Activated CD4-positive, alpha-beta T cell treated with anti-CD3 and anti-CD28 coated beads for 24 hours (primary cell): ENCODE data around the gene PKIG.

Experiments used
- DNase-seq, 2 donors: peaks; one replicate each; pipeline ENCODE4 v3.0.0-alpha.2; 2020; ENCODE audit warnings: low read depth in 2 of 2

The PKIG gene

DNA sequence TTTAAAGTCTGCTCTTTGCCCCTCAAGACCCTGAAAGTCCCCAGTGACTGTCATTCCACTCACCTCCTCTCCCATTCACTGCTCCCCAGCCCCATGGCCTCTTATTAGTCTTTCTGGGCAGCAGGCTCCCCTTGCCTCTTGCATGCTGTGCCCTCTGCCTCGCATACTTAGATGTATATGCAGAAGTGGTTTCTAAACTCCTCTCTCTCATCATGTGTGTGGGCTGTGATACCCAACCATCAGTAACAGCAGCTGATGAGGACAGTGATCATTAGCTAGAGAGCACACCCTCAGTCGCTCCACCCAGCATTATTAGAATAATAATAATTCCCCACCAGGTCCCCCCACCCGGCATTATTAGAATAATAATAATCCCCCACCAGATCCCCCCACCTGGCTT, 14.5 kb downstream of the PKIG start:
- no peak for DNase-seq

DNA sequence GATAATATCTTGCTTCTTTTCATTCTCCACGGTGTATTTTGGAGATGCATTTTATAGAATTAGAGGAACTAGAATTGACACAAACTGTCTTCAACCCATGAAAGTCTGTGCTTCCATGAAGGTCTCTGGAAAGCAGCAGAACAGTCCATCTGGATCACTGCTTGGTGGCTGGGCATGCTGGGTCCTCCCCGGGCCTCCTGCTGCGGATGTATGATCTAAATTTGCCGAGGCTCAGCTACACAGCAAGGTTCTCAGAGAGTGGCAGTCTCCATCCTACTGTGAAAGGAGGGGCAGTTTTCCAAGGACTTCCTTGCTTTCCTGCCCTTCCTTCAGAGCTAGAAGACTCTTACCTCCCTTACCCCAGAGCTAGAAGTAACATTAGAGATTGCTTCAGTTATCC, 15.1 kb downstream of the PKIG start:
- DNase-seq, result no peak

DNA sequence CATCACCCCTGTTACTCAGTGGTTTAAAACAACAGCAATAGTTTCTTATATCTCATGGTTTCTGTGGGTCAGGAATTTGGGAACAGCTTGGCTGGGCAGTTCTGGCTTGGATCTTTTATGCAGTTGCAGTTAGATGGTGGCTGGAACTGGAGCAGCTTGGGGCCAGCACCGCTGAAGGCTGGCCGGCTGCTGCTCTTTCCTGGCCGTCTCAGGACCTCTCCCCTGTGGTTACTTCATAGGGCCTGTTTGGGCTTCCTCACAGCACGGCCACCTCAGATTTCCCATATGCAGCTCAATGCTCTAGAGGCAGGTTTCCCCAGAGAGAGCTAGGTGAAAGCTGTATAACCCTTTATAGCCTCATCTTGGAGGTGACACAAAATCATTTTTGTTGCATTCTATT, 15.6 kb downstream of the PKIG start:
- DNase-seq, result no peak

DNA sequence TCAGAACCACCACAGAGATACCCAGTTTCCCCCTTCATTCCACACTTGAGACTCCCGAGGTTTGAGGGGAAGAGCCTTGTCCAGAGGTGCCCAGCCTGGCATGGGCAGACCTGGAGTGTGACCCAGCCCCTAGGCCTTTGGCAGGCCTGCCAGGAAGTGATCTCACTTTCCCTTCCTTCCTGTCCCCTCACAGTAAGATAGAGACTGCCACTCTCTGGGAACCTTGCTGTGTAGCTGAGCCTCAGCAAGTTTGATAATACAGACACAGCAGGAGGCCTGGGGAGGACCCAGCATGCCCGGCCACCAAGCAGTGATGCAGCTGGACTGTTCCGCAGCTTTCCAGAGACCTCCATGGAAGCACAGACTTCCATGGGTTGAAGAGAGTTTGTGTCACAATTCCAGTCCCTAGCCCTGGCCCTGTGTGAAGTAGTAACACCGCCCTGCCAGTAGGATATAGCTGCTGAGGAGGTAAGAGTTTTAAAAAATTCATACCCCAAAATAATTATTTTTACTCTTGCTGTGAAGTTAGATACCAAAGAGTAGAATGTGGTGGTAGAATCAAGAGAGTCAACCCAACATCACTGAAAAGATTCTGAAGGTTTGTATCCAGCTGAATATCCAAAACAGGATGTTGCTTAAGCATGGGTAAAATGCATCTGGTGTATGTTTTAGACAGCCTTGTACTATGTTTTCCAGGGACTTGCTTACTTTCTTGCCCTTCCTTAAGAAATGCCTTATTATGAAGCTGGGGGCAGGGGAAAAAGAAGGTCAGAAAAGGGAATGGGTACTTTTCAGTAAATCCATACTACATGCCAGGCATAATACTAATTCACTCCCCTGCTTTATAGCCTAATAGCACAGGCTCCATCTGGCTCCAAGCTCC, 16.3 kb downstream of the PKIG start:
- DNase-seq, result no peak

DNA sequence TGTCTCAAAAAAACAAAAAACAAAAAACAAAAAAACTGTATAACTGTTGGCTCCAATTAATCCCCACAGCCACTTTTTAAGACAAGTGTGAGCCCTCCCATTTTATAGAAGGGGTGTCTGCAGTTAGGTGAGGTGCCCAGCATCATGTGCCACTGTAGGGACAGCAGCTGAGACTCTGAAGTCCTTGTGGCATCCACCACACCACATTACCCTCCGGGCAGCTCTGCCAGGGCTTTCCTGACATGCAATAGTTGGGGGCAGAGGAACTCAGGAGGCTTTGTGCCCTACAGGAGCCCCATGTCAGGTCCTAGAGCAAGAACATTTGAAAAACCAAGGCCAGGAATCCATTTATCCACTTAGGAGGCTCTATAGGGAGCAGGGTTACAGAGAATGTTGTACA, 17.3 kb downstream of the PKIG start:
- no peak for DNase-seq

DNA sequence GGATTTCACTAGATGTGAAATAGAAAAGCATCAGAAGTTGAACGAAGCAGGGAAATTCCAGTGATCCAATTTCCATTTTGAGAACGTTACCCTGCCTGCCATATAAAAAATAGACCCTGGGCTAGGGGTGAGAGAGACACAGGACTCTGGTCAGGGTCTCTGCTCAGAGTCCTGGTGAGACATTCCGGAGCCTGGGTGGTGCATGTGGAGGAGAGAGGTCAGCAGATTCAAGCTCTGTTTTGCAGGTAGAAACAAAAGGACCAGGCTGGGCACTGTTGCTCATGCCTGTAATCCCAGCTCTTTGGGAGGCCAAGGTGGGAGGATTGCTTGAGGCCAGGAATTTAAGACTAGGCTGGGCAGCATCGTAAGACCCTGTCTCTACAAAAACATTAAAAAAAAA, 17.9 kb downstream of the PKIG start:
- no peak for DNase-seq

DNA sequence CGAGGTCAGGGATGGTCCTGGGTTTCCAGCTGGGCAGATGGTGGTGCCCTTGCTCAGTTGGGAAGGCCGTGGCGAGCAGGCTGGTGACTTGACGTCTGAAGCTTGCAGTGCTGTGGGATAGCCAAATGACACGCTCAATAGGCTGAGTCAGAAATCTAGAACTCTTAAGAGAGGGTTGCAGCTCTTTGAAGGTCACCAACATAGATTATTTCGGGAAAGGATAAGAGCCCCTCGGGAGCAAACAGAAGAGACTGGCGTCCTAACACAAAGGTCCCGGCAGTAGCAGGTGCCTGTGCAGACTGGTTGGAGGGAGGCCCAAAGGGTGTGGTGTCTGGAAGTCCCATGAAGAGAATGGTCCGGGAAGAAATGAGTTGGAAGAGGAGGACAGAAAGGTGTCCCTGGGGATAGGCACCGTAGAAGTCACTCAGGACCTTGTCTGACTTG, 18.4 kb downstream of the PKIG start:
- DNase-seq, result no peak

DNA sequence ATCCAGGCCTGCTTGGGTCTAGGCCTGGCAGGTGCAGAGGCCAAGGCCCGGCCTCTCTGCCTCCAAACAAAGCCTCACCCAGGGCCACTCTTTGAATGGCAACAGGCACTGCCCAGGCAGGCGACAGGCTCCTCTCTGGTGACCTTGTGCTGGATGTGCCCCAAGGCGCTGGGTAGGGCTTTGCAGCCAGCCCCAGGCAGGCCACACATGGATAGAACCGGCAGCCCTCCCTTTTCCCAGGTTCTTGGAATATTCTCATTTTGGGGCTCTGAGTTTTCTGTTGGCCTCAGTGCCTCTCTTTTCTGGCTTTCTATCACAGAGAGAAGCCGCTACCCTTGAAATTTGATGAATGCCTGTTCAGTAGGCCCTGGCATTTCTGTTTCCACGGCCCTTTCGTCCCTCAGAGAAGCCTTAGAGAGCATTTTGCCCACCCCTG, 18.9 kb downstream of the PKIG start:
- no peak for DNase-seq

DNA sequence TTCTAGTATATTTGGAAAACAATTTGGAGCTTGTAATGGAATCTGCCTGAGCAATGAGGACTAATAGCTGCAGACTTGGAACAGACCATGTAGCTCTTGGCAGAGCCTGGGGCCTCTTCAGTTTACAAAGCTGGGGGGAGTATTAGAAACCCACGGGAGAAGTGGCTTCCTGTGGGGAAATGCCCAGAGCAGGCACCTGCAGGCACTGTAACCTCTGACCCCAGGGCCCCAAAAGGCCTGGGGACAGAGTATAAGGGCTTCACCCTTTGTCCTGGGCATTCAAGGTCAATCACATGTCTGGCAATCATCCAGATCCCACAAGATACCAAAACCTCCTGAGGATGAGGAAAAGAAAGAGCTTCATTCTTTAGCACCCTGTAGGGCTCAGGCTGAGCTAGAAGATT, 19.4 kb downstream of the PKIG start:
- DNase-seq, result no peak

DNA sequence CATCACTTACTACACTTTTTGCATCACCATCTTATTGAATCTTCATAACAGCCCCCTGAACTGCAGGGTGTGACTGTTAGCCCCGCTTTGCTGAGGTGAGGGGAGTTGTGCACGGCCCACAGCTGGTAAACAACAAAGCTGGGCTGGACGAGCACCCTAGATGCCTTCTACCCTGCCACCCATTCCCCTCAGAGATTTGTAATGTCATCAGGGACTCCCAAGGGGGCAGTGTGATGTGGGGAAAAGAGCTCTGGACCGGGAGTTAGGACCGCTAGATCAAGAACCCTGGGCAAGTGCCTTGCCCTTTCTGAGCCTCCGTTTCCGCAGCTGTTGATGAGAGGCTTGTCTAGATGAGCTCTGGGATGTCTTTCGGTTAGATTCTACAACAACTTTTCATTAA, 20.9 kb downstream of the PKIG start:
- DNase-seq, result no peak

DNA sequence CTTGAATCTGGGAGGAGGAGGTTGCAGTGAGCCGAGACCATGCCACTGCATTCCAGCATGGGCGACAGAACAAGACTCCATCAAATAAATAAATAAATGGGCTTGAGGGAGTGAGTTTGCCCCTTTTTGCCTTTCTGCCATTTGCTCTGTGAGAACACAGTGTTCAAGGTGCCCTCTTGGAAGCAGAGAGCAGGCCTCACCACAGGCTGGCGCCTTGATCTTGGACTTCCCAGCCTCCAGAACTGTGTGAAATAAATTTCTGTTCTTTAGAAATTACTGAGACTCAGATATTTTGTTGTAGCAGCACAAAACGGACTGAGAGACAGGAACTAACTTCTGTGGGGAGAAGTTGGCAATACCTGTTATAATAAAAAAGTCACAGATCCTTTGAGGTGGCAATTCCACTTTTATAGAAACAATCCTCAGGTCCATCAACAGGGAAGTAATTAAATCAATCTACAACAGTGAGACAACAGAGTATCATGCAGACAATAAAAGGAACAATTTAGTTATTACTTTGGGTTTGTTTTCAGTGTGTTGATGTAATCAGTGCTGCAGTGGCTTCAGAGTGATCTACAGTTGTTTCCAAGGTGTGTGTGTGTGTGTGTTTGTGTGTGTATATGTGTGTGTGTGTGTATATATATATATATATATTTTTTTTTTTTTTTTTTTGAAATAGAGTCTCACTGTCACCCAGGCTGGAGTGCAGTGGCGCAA, 24.5 kb downstream of the PKIG start:
- no peak for DNase-seq

DNA sequence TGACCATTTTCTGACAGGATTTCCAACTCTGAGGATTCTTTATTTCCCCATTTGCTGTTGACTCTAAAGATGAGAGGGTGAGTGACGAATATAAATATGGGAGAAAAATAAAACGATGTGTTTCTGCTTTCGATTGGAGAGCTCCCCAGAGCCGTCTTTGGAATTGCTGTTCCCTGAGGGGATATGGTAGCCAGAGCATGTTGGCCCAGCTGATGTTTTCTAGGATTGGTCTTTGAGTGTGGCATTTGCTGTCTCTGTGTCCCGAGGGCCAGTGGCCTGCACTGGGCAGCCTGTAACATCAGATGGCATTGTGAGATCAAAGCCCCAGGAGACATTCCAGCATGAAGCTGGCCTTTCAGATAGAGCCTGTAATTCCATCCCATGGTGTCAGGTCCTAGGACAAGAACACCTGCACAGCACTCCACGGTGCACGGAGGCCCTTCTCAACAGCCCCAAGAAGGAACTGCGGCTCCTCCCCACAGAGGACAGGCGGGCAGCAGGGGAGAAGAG, 26.7 kb downstream of the PKIG start:
- no peak for DNase-seq

DNA sequence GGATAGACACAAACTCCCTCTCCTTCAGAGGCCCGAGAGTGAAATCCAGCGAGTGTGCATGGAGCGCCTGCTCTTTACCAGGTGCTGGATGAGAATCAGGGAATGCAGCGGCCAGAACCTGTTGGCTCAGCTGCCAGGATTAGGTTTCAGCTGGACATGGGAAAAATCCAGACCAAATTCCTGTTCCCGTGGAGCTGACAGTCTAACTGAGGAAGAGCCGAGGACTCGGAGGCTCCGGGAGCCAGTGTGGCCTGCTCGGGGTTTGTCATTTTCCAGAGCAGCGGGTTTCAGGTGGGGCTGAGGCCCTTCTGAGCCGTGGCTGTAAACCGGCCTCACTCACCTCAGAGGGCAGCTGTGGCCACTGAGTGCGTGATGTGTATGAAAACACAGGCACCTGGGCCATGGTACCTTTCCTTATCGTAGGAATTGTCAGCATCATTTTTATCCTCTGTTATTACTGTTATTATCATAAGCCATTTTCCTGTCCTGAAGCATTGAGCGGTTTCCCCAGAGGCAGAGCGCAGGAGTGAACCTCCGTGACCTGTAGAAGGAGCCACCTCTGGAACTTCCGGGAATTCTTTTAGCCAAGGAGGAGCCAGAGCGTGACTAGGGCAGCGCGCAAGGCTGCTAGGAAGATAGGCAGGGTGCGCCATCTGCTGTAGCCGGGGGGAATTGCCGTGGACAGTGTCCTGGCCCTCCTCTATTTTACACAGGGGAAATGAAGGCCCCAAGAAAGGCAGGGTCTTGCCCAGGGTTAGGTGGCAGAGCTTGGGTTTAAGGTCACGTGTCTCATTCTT, 27.3 kb downstream of the PKIG start:
- DNase-seq, result peak; percentile 81 to 84

DNA sequence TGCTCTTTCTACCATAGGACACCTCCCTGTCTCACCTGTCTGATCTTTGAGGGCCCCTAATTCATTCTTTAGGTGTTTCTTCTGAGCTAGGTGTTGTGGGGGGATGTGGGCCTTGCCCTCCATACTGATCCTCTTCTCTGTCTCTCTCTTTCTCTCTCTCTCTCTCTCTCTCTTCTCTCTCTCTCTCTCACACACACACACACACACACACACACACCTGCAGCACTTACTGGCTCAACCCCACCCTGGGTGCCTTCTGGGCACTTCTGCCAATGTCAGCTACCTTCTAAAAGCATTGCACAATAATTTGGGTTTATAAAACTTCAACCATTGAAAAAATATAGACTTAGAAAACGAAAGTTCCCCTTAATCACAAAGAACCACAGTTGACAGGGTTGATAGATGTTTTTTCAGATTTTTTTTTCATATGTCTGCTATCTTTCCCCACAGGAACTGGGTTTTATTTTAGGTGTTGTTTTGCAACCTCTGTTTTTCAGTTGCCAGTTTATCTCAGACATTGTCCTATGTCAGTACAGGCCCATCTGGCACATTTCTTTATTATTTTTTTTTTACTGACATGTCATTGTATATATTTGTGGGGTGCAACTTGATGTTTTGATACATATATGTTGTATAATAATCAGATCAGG, 28.1 kb downstream of the PKIG start:
- DNase-seq, result no peak

DNA sequence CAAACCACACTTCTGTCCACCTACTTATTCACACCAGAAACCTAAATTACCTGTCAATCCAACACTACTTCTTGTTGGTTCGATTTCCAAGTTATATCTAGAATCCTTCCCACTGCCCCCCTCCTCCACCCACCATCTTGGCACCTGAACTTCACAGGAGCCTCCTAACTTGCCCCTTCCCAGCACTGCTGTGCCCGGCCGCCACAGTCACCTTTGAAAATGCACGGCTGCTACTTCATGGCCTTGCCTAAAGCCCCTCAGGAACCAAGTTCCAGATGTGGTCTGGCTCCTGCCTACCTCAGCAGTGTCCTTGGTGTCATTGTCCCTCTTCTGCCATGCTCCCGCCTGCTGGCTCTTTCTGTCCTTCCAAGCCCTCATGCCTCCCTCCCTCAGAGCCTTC, 31.2 kb downstream of the PKIG start:
- no peak for DNase-seq

DNA sequence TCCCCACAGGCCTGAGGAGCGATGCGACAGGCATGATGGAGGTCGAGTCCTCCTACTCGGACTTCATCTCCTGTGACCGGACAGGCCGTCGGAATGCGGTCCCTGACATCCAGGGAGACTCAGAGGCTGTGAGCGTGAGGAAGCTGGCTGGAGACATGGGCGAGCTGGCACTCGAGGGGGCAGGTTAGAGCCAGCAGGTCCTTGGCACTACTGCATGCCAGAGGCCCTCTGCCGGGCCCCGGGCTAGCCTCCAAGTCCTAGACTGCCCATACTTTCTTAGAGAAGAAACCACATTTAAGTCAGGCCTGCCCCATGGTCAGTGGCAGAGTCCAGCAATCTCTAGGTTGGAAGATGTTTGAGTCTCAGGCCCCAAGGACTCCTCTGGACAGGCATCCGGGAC, 32.1 kb downstream of the PKIG start:
- DNase-seq, result no peak

DNA sequence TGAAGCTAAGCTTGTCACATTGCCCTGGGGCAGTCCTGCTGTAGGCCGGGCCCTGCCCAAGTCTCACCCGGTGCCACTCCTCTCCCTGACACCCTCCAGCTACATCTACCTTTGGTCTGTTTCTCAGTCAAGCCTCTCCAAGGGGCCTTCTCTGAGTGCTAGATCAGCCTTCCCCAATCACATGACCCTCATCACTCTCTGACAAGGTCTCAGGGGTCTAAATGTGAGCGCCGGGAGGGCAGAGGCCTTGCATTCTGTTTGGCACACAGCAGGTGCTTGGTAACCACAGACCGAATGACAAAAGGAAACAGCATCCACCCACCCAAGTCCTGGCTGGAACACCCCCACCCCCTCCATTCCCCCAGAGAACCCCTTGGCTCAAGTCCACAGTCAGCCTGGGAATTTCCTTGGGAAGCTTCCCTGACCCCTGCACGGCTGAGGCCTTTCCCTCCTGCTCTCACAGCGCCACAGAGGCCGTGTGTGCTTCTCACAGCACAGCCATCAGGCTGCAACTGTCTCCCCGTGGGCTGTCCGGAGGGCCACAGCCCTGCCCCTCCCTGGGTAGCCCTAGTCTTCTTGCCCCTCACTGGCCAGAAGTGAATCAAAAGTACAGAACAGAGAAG, 32.9 kb downstream of the PKIG start:
- no peak for DNase-seq

DNA sequence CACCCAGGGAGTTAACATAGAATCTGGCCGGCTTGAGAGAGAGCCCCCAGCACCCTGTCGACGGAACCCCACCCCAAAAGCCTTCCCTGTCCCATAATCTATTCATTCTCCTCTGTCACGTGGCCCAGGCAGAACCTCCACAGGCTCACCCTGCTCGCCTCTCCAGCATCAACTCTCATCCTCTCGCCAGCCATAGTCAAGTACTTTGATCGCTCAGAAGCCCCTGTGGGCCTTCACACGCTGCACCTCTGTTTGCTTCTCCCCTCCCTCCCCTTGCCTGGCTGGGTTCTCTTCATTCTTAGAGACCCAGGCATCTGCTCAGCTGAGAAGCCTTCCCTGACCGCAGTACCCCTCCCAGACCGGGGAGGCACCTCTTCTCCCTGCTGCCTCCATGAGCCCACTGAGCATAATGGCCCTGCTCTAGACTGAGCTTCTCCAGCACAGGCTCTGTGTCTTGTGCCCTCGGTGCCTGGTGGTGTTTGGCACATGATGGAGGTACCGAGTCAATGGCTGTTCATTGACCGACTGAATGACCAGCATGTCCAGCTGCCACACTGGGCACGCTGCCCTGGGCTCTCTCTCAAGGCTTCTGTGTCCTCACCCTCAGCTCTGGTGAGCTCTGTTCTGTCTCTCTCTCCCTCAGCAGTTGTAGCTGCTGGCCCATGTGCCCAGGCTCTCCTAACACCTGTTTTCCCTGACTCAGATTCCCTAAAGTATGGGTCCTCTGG, 33.7 kb downstream of the PKIG start:
- no peak for DNase-seq

DNA sequence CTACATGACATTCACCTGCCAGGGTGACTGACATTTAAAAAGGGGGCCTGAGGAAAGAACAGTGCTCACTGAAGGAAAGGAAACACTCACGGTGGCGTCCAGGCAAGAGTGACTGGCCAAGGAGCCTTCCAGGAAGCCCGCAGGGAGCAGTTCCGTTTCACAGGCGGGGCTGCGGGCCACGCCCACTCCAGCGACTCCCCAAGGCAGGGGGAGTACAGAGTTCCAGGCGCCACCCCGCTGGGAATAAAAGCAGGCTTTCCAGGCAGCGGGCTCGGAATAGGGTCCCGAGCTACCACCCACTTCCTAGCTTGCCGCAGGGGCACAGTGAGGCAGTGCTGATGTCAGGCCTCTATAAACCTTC, 34.2 kb downstream of the PKIG start:
- no peak for DNase-seq

DNA sequence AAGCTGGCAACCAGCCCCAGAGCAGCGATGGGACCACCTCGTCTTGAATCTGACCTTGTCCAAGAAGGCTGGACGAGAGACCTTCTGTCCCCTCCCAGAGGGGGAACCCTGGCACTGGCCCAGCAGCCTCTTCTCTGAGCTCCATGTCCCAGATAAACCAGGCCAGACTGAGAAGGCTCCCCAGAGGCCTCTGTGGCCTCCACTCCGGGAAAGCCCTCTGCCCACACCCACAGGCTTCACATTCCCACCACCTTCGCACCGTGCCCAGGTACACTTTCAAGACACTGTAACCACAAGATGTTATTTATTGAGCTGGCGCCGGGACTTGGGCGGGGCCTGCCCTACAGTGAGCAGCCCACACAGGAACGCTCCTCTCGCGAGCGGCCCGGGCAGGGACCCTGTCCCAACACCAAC, 35.9 kb downstream of the PKIG start:
- DNase-seq, result no peak

DNA sequence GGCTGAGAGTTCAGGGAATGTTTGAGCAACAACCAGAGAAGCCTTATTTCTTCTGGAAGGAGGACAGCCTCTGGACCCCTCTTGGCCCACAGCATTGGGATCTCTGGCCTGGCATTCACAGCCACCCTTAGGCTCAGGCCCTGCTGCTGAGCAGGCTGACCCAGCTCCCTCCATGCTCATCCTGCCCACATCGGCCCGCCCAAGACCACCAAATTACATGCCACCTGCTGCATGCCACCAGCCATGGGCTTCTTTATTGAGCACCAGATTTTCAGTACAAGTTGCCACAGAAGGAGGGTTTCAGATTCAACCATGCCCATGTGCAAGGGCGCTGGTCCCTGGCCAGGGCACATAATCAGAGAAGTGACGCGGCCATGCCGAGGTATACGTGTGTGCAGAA, 36.9 kb downstream of the PKIG start:
- no peak for DNase-seq
